PC-9 (cell line): ENCODE data around the gene CAPN9.
"Not testable (repeated sequence)": the region's sequence is repeated elsewhere in the genome, so short reads cannot be mapped to it uniquely, and the experiment has no call there.

Experiments used
- EZH2 ChIP-seq: fragments of 200-600 bp; sonication (generic); IDR thresholded peaks from 2 replicates; pipeline ENCODE4 v1.8.0; 2017; ENCODE audit warnings: antibody characterized with exemption, low read depth
- TF ChIP-seq, protein P1 (sequence below): fragments of 200-600 bp; sonication (generic); conservative IDR thresholded peaks from 2 replicates; pipeline ENCODE4 v1.6.1; 2017; ENCODE audit warnings: mixed run types, antibody characterized with exemption, mild to moderate bottlenecking, moderate library complexity

- TF ChIP-seq, protein P1, sequence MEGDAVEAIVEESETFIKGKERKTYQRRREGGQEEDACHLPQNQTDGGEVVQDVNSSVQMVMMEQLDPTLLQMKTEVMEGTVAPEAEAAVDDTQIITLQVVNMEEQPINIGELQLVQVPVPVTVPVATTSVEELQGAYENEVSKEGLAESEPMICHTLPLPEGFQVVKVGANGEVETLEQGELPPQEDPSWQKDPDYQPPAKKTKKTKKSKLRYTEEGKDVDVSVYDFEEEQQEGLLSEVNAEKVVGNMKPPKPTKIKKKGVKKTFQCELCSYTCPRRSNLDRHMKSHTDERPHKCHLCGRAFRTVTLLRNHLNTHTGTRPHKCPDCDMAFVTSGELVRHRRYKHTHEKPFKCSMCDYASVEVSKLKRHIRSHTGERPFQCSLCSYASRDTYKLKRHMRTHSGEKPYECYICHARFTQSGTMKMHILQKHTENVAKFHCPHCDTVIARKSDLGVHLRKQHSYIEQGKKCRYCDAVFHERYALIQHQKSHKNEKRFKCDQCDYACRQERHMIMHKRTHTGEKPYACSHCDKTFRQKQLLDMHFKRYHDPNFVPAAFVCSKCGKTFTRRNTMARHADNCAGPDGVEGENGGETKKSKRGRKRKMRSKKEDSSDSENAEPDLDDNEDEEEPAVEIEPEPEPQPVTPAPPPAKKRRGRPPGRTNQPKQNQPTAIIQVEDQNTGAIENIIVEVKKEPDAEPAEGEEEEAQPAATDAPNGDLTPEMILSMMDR, result not testable (repeated sequence)
- TF ChIP-seq EZH2, result not testable (repeated sequence)
Observed at GRCh38 chr1:230767859-230768612, 20.8 kb downstream of the CAPN9 start.
